ENCODE data around the gene PRSS36. TPM values are rescaled to one million over a fixed set of nuclear protein-coding genes. Genes with fewer than 3 reads are reported as not detected.
"Not testable (repeated sequence)": the region's sequence is repeated elsewhere in the genome, so short reads cannot be mapped to it uniquely, and the experiment has no call there.

The PRSS36 gene
- total RNA-seq, 1 experiment from 2014 or later: 0.77 TPM

- DNase-seq (ENCODE audit: low read depth): no peak
These were observed 43.1 kb downstream of the PRSS36 start for GRCh38 chr16:31106509-31107464.

- DNase-seq (ENCODE audit: low read depth): peak; percentile 40
These were observed 44.1 kb downstream of the PRSS36 start for GRCh38 chr16:31105677-31106213.

GRCh38 chr16:31100876-31101641 is 48.8 kb downstream of the PRSS36 start:
- DNase-seq (ENCODE audit: low read depth): not testable (repeated sequence)

- peak; percentile 49 for DNase-seq (ENCODE audit: low read depth)
These were observed 49.8 kb downstream of the PRSS36 start for GRCh38 chr16:31099860-31100638.

- peak; percentile 98 for DNase-seq (ENCODE audit: low read depth)
These were observed 55.3 kb downstream of the PRSS36 start, which contains the start of gene VKORC1 for GRCh38 chr16:31094424-31095120. TSS of gene VKORC1 (minus strand) at chr16:31094797. CDS start at chr16:31094729, 68 bp downstream.

- no peak for DNase-seq (ENCODE audit: low read depth)
These were observed 55.8 kb downstream of the PRSS36 start for GRCh38 chr16:31094088-31094423.

GRCh38 chr16:31093132-31093703 is 56.6 kb downstream of the PRSS36 start:
- DNase-seq (ENCODE audit: low read depth): no peak

GRCh38 chr16:31092330-31092729 is 57.5 kb downstream of the PRSS36 start:
- no peak for DNase-seq (ENCODE audit: low read depth)

- peak; percentile 65 for DNase-seq (ENCODE audit: low read depth)
These were observed 59.3 kb downstream of the PRSS36 start for GRCh38 chr16:31090540-31090939.

GRCh38 chr16:31089199-31089598 is 60.7 kb downstream of the PRSS36 start:
- DNase-seq (ENCODE audit: low read depth): no peak

Small RNA genes lying within 50 kb of the gene (small RNA-seq; reads per million reads assigned to genes)
- not detected for gene AC009088.4
- not detected for gene NDUFA3P6

Other genes with a start within 250 kb of the PRSS36 start
- gene FBXL19, start 226.5 kb downstream of the PRSS36 start, total RNA-seq (2014; rRNA removed; shearing (Covaris generic)): 61.1 and 70.8 TPM in 2 replicates
- gene ORAI3, start 201.0 kb downstream of the PRSS36 start, total RNA-seq (2014; rRNA removed; shearing (Covaris generic)): 9.4 and 10.5 TPM in 2 replicates
- gene SETD1A, start 192.3 kb downstream of the PRSS36 start, total RNA-seq (2014; rRNA removed; shearing (Covaris generic)): 3.1 and 5.3 TPM in 2 replicates
- 7.3 and 8.9 TPM in 2 replicates for gene HSD3B7, start 164.9 kb downstream of the PRSS36 start, total RNA-seq (2014; rRNA removed; shearing (Covaris generic))
- 1.0 and 2.1 TPM in 2 replicates for gene STX1B, start 139.4 kb downstream of the PRSS36 start, total RNA-seq (2014; rRNA removed; shearing (Covaris generic))
- gene STX4, start 116.5 kb downstream of the PRSS36 start, total RNA-seq (2014; rRNA removed; shearing (Covaris generic)): 37.9 and 43.7 TPM in 2 replicates
- gene ZNF668, start 75.8 kb downstream of the PRSS36 start, total RNA-seq (2014; rRNA removed; shearing (Covaris generic)): 16.9 and 21.5 TPM in 2 replicates
- gene ZNF646, start 75.6 kb downstream of the PRSS36 start, total RNA-seq (2014; rRNA removed; shearing (Covaris generic)): 14.0 and 24.8 TPM in 2 replicates
- 0.72 and 0.80 TPM in 2 replicates for gene PRSS53, start 61.1 kb downstream of the PRSS36 start, total RNA-seq (2014; rRNA removed; shearing (Covaris generic))
- 104 and 114 TPM in 2 replicates for gene VKORC1, start 55.3 kb downstream of the PRSS36 start, total RNA-seq (2014; rRNA removed; shearing (Covaris generic))
- gene BCKDK, start 41.7 kb downstream of the PRSS36 start, total RNA-seq (2014; rRNA removed; shearing (Covaris generic)): 56.4 and 66.0 TPM in 2 replicates
- gene KAT8, start 32.4 kb downstream of the PRSS36 start, total RNA-seq (2014; rRNA removed; shearing (Covaris generic)): 57.0 and 62.1 TPM in 2 replicates
- not detected in 2 replicates for gene PRSS8, start 14.3 kb downstream of the PRSS36 start, total RNA-seq (2014; rRNA removed; shearing (Covaris generic))
- 21.7 and 34.0 TPM in 2 replicates for gene FUS, start 30.1 kb upstream of the PRSS36 start, total RNA-seq (2014; rRNA removed; shearing (Covaris generic))
- gene PYCARD, start 52.7 kb upstream of the PRSS36 start, total RNA-seq (2014; rRNA removed; shearing (Covaris generic)): 0.63 and 0.72 TPM in 2 replicates
- 0.06 TPM in 1 of 2 replicates, not detected in the other for gene TRIM72, start 64.1 kb upstream of the PRSS36 start, total RNA-seq (2014; rRNA removed; shearing (Covaris generic))
- not detected in 2 replicates for gene PYDC1, start 67.1 kb upstream of the PRSS36 start, total RNA-seq (2014; rRNA removed; shearing (Covaris generic))
- gene ITGAM, start 109.9 kb upstream of the PRSS36 start, total RNA-seq (2014; rRNA removed; shearing (Covaris generic)): 0.02 and 0.03 TPM in 2 replicates
- 2.1 and 2.7 TPM in 2 replicates for gene ITGAX, start 205.1 kb upstream of the PRSS36 start, total RNA-seq (2014; rRNA removed; shearing (Covaris generic))
- 0.03 TPM in 1 of 2 replicates, not detected in the other for gene ITGAD, start 243.3 kb upstream of the PRSS36 start, total RNA-seq (2014; rRNA removed; shearing (Covaris generic))

Data from HT1080 (cell line).